Measurements from ENCODE around the gene POLR3C.

DNA sequence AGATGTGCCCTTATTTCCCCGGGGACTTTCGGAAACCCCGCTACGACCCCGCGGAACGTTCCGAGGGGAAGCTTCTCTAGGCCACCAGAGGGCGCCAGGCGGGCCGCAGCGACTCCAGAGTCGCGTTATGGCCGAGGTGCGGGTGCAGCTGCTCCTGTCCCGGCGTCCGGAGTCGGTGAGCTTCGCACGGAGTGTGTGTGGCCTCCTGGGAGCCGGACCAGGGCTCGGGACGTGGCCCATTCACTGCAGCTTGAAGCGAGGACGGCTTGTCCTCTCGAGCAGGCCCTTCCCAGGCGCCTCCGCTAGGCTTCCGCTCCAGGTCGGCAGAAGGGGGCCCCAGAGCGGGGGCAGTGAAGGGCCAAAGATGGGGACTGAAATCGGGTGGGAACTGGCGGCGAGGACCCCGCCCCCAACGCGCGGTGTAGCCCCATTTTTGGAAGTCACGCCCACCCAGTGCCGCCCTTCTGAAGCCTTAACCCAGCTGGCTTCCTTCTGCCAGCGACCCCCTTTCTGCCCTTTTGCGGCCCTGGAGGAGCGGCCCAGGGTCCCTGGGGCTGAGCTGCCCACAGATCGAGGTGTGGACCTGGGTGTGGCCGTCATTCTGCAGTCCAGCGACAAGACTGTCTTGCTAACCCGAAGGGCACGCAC lies 21.6 kb downstream of the POLR3C start, which contains the start of gene NUDT17:
- TF ChIP-seq, protein P1, sequence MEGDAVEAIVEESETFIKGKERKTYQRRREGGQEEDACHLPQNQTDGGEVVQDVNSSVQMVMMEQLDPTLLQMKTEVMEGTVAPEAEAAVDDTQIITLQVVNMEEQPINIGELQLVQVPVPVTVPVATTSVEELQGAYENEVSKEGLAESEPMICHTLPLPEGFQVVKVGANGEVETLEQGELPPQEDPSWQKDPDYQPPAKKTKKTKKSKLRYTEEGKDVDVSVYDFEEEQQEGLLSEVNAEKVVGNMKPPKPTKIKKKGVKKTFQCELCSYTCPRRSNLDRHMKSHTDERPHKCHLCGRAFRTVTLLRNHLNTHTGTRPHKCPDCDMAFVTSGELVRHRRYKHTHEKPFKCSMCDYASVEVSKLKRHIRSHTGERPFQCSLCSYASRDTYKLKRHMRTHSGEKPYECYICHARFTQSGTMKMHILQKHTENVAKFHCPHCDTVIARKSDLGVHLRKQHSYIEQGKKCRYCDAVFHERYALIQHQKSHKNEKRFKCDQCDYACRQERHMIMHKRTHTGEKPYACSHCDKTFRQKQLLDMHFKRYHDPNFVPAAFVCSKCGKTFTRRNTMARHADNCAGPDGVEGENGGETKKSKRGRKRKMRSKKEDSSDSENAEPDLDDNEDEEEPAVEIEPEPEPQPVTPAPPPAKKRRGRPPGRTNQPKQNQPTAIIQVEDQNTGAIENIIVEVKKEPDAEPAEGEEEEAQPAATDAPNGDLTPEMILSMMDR (conservative IDR thresholded peaks at IDR 0.05 in 1 of 2, IDR thresholded peaks at IDR 0.05 in 1 of 2; ENCODE audit: low read depth in 1 of 2, low read length in 2 of 2): peak; percentile 84
- TF ChIP-seq EZH2 (IDR thresholded peaks at IDR 0.05; ENCODE audit: low read length, missing control alignments): no peak

Data from fibroblast of lung (primary cell).